HepG2 (cell line): ENCODE measurements around the gene MBL2. TPM values are rescaled to one million over a fixed set of nuclear protein-coding genes. Genes with fewer than 3 reads are reported as not detected.
A peak's percentile ranks its signal among the peaks of the same experiment; 100 is the strongest.

Source experiments
- CEBPG ChIP-seq: IDR thresholded peaks from 2 replicates; pipeline ENCODE4 v1.6.1; 2016
- DNMT1 ChIP-seq: sonication (generic); formaldehyde crosslinking; IDR thresholded peaks from 2 replicates; pipeline ENCODE4 v1.5.1; 2020; ENCODE audit warnings: mild to moderate bottlenecking, missing genetic modification reagents
- ELF3 ChIP-seq: IDR thresholded peaks from 2 replicates; pipeline ENCODE4 v1.6.1; 2016; ENCODE audit warnings: missing genetic modification reagents, missing compliant biosample characterization
- ETV5 ChIP-seq: IDR thresholded peaks from 2 replicates; pipeline ENCODE4 v1.6.1; 2018; ENCODE audit warnings: missing biosample characterization, missing genetic modification reagents, inconsistent platforms, borderline replicate concordance
- EZH2 ChIP-seq: conservative IDR thresholded peaks from 2 replicates; pipeline ENCODE4 v1.6.1; 2012; ENCODE audit warnings: mild to moderate bottlenecking, low read depth, low read length, moderate library complexity
- HCFC1 ChIP-seq: fragments of 150-350 bp; IDR thresholded peaks from 2 replicates; pipeline ENCODE4 v1.6.1; 2014; ENCODE audit warnings: low read depth, low read length
- HMG20A ChIP-seq: IDR thresholded peaks from 2 replicates; pipeline ENCODE4 v1.6.1; 2016; ENCODE audit warnings: borderline replicate concordance
- IRF2 ChIP-seq: IDR thresholded peaks from 2 replicates; pipeline ENCODE4 v1.6.1; 2018; ENCODE audit warnings: missing genetic modification reagents, missing compliant biosample characterization
- KDM6A ChIP-seq: IDR thresholded peaks from 2 replicates; pipeline ENCODE4 v1.6.1; 2016; ENCODE audit warnings: low read depth
- NCOA2 ChIP-seq: sonication (generic); formaldehyde crosslinking; IDR thresholded peaks from 2 replicates; pipeline ENCODE4 v1.8.0; 2022; ENCODE audit warnings: inconsistent platforms
- NRL ChIP-seq: sonication (generic); formaldehyde crosslinking; IDR thresholded peaks from 2 replicates; pipeline ENCODE4 v1.5.0; 2020; ENCODE audit warnings: missing genetic modification reagents, mild to moderate bottlenecking, moderate library complexity, borderline replicate concordance
- RXRB ChIP-seq: IDR thresholded peaks from 2 replicates; pipeline ENCODE4 v1.6.1; 2016; ENCODE audit warnings: borderline replicate concordance, missing genetic modification reagents, missing compliant biosample characterization
- SOX6 ChIP-seq, 2 experiments: fragments of 450-650 bp in 1 of 2; sonication (generic) in 1 of 2; formaldehyde crosslinking in 1 of 2; IDR thresholded peaks; 2 replicates each; pipeline versions ENCODE4 v1.4.0 to v1.6.1; 2017 to 2020; ENCODE audit warnings: antibody characterized with exemption in 1 of 2, mild to moderate bottlenecking in 1 of 2, missing genetic modification reagents in 1 of 2
- THAP11 ChIP-seq: IDR thresholded peaks from 2 replicates; pipeline ENCODE4 v1.6.1; 2016; ENCODE audit warnings: missing biosample characterization, missing genetic modification reagents
- XBP1 ChIP-seq: sonication (generic); formaldehyde crosslinking; IDR thresholded peaks from 2 replicates; pipeline ENCODE4 v1.5.0; 2020; ENCODE audit warnings: missing genetic modification reagents
- ZNF121 ChIP-seq: sonication (generic); formaldehyde crosslinking; IDR thresholded peaks from 2 replicates; pipeline ENCODE4 v1.5.0; 2020; ENCODE audit warnings: mild to moderate bottlenecking, missing genetic modification reagents
- ZNF629 ChIP-seq: sonication (generic); formaldehyde crosslinking; conservative IDR thresholded peaks from 2 replicates; pipeline ENCODE4 v1.5.0; 2020; ENCODE audit warnings: missing genetic modification reagents
- ZSCAN22 ChIP-seq: sonication (generic); formaldehyde crosslinking; IDR thresholded peaks from 2 replicates; pipeline ENCODE4 v1.4.0; 2020; ENCODE audit warnings: mild to moderate bottlenecking, missing genetic modification reagents
- polyA plus RNA-seq, 8 experiments: library from polyadenylated mRNA; depleted of rRNA in 3 of 8; stranded (reverse) in 7 of 8; unstranded in 1 of 8; fragments of >200 nt; fragmentation: Illumina TruSeq in 4 of 8; extraction: Trizol in 4 of 8; gene quantifications; 2 replicates each; pipeline versions ENCODE4 v1.2.1 to v1.2.3, GENCODE V29; 2011 to 2016; ENCODE audit warnings: low read depth in 4 of 8, missing spikeins in 1 of 8, mixed read lengths in 1 of 8; ENCODE audit not compliant: insufficient read depth in 1 of 8
- total RNA-seq, 5 experiments: library from RNA; depleted of rRNA; stranded (reverse); fragments of >200 nt; fragmentation: Illumina TruSeq; extraction: Trizol; gene quantifications; 2 replicates each; pipeline ENCODE4 v1.2.3, GENCODE V29; 2016; ENCODE audit warnings: low read depth in 1 of 5
- TF ChIP-seq, protein P1 (sequence below): IDR thresholded peaks from 2 replicates; pipeline ENCODE4 v1.6.1; 2016; ENCODE audit warnings: low read depth, borderline replicate concordance
- TF ChIP-seq, protein P2 (sequence below): sonication (generic); IDR thresholded peaks from 2 replicates; pipeline ENCODE4 v1.6.1; 2016; ENCODE audit warnings: low read depth, borderline replicate concordance
- TF ChIP-seq, protein P3 (sequence below): IDR thresholded peaks from 2 replicates; pipeline ENCODE4 v1.6.1; 2016
- TF ChIP-seq, protein P4 (sequence below): sonication (generic); formaldehyde crosslinking; IDR thresholded peaks from 2 replicates; pipeline ENCODE4 v1.4.0; 2020; ENCODE audit warnings: missing genetic modification reagents, mild to moderate bottlenecking, borderline replicate concordance
- TF ChIP-seq, protein P5 (sequence below): sonication (generic); formaldehyde crosslinking; IDR thresholded peaks from 2 replicates; pipeline ENCODE4 v1.8.0; 2022; ENCODE audit warnings: missing genetic modification reagents, mild to moderate bottlenecking, moderate library complexity, borderline replicate concordance

The MBL2 gene
- total and polyA plus RNA-seq, 2 of the 13 experiments (the other 11 are each of a cell fraction or from before 2014, with no cell fraction given), result 9.6 to 16.2 TPM

DNA sequence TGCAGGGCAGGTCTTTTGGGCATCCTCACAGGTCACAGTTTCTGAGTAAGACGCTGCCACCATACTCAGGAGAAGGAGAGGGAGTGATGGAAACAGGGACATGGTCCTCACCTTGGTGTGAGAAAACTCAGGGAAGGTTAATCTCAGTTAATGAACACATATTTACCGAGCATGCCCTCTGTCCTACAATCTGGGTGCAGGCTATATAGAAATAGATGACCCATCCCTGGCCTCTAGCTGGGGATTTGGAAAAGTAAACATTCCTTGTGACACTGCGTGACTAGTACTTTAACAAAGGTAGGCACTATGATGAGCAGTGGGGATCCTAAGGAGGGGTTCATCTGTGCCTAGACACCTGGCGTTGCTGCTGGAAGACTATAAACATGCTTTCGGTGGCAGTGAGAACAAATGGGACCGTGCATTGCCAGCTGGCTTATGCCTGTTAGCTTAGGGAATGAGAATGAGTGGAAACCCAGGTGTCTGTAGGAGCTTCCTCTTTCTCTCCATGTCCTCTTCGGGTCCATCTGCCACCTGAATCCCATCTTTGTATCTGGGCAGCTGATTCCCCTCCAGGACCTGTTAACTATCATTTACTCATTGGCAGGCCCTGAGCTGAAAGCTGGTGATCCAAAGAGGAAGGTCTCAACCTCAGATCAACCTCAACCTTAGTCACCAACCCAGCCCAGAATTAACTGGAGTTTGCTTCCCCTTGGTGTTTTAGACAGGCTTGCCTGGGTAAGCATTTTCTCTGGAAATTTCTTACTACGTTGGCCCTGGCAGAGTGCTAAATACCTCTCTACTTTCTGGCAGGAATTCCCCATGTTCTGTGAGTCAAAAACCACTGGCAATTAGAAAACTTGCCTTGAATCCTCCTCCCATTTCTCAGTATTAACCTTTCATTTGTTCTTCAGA, 794 bp downstream of the MBL2 start (continued):
- TF ChIP-seq, protein P1, sequence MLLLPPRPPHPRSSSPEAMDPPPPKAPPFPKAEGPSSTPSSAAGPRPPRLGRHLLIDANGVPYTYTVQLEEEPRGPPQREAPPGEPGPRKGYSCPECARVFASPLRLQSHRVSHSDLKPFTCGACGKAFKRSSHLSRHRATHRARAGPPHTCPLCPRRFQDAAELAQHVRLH, result 0 out of 2 replicates have a peak, but pooled peaks have one; percentile 50
- TF ChIP-seq ELF3 (CRISPR knock-in tag) (peak; percentile 67), DNMT1 (CRISPR knock-in tag) (no peak), THAP11 (CRISPR knock-in tag) (0 out of 2 replicates have a peak, but pooled peaks have one; percentile 35), CEBPG (CRISPR knock-in tag) (peak; percentile 37; the same call in 1 of the 2 replicates), ZNF121 (CRISPR knock-in tag) (no peak), NCOA2 (peak; percentile 94), XBP1 (no peak), ETV5 (peak; percentile 42; the same call in 1 of the 2 replicates), ZNF629 (CRISPR knock-in tag) (no peak), SOX6 (IDR thresholded peaks at IDR 0.05) (no peak), SOX6 (CRISPR knock-in tag; IDR thresholded peaks at IDR 0.05) (peak; percentile 81), HCFC1 (no peak), KDM6A (CRISPR knock-in tag) (peak; percentile 56), NRL (no peak), EZH2 (no peak), IRF2 (CRISPR knock-in tag) (peak; percentile 67; the same call in 1 of the 2 replicates), RXRB (peak; percentile 98), HMG20A (CRISPR knock-in tag) (peak; percentile 92; the same call in 1 of the 2 replicates), ZSCAN22 (0 out of 2 replicates have a peak, but pooled peaks have one; percentile 13)
- TF ChIP-seq, protein P2, sequence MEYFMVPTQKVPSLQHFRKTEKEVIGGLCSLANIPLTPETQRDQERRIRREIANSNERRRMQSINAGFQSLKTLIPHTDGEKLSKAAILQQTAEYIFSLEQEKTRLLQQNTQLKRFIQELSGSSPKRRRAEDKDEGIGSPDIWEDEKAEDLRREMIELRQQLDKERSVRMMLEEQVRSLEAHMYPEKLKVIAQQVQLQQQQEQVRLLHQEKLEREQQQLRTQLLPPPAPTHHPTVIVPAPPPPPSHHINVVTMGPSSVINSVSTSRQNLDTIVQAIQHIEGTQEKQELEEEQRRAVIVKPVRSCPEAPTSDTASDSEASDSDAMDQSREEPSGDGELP, result 0 out of 2 replicates have a peak, but pooled peaks have one; percentile 47
- TF ChIP-seq, protein P3, sequence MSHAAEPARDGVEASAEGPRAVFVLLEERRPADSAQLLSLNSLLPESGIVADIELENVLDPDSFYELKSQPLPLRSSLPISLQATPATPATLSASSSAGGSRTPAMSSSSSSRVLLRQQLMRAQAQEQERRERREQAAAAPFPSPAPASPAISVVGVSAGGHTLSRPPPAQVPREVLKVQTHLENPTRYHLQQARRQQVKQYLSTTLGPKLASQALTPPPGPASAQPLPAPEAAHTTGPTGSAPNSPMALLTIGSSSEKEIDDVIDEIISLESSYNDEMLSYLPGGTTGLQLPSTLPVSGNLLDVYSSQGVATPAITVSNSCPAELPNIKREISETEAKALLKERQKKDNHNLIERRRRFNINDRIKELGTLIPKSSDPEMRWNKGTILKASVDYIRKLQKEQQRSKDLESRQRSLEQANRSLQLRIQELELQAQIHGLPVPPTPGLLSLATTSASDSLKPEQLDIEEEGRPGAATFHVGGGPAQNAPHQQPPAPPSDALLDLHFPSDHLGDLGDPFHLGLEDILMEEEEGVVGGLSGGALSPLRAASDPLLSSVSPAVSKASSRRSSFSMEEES (CRISPR knock-in tag), result peak; percentile 78
- TF ChIP-seq, protein P4, sequence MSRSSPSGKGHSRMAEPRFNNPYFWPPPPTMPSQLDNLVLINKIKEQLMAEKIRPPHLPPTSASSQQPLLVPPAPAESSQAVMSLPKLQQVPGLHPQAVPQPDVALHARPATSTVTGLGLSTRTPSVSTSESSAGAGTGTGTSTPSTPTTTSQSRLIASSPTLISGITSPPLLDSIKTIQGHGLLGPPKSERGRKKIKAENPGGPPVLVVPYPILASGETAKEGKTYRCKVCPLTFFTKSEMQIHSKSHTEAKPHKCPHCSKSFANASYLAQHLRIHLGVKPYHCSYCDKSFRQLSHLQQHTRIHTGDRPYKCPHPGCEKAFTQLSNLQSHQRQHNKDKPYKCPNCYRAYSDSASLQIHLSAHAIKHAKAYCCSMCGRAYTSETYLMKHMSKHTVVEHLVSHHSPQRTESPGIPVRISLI (CRISPR knock-in tag), result 0 out of 2 replicates have a peak, but pooled peaks have one; percentile 19
- TF ChIP-seq, protein P5, sequence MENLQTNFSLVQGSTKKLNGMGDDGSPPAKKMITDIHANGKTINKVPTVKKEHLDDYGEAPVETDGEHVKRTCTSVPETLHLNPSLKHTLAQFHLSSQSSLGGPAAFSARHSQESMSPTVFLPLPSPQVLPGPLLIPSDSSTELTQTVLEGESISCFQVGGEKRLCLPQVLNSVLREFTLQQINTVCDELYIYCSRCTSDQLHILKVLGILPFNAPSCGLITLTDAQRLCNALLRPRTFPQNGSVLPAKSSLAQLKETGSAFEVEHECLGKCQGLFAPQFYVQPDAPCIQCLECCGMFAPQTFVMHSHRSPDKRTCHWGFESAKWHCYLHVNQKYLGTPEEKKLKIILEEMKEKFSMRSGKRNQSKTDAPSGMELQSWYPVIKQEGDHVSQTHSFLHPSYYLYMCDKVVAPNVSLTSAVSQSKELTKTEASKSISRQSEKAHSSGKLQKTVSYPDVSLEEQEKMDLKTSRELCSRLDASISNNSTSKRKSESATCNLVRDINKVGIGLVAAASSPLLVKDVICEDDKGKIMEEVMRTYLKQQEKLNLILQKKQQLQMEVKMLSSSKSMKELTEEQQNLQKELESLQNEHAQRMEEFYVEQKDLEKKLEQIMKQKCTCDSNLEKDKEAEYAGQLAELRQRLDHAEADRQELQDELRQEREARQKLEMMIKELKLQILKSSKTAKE (CRISPR knock-in tag), result peak; percentile 74; the same call in 1 of the 2 replicates
